Caco-2 (cell line): ENCODE results near the gene NLRP1. TPM values are rescaled to one million over a fixed set of nuclear protein-coding genes. Genes with fewer than 3 reads are reported as not detected.

Experiments used
- BruUV-seq: library from RNA; stranded (reverse); fragments of 400-500 nt; replicated peaks from 2 replicates; lab custom pipeline; 2021; lab: Mats Ljungman, UMichigan
- CTCF ChIA-PET: fragments of 300-600 bp; sonication (Branson Sonifier 250); formaldehyde crosslinking; loops from one replicate; lab custom pipeline; 2022; ENCODE audit warnings: antibody characterized with exemption; lab: Charles Lee
- POLR2A ChIA-PET: fragments of 300-600 bp; sonication (Branson Sonifier 250); formaldehyde crosslinking; loops from one replicate; lab custom pipeline; 2022; ENCODE audit warnings: antibody characterized with exemption; lab: Charles Lee
- DNase-seq, 2 experiments: peaks; one replicate each; pipeline versions ENCODE4 v3.0.0 to v3.0.0-alpha.2; 2020 to 2022
- H3K27me3 ChIP-seq: replicated peaks from 2 replicates; pipeline ENCODE4 v1.6.0; 2011; ENCODE audit warnings: low read length; ENCODE audit not compliant: control insufficient read depth, insufficient read depth
- H3K36me3 ChIP-seq: 2 replicates; pipeline ENCODE4 v1.5.1; 2011; ENCODE audit warnings: low read length; ENCODE audit not compliant: control insufficient read depth, insufficient read depth
- H3K4me1 ChIP-seq: fragments of 250-450 bp; sonication (Bioruptor Pico); 2 replicates; pipeline ENCODE4 v1.5.1; 2020; ENCODE audit warnings: mild to moderate bottlenecking
- H3K4me3 ChIP-seq: 2 replicates; pipeline ENCODE4 v1.5.1; 2011; ENCODE audit warnings: low read depth, mild to moderate bottlenecking, control low read depth, low read length
- H3K9me3 ChIP-seq: fragments of 250-450 bp; sonication (Bioruptor Pico); 2 replicates; pipeline ENCODE4 v1.5.1; 2020; ENCODE audit warnings: mild to moderate bottlenecking, moderate library complexity
- H3K27ac Mint-ChIP-seq: one replicate; pipeline ENCODE4 v1.8.0; 2022; ENCODE audit warnings: mixed read lengths; ENCODE audit not compliant: unreplicated experiment
- H3K27me3 Mint-ChIP-seq: one replicate; pipeline ENCODE4 v1.8.0; 2022; ENCODE audit warnings: mixed read lengths; ENCODE audit not compliant: insufficient read depth, unreplicated experiment
- H3K36me3 Mint-ChIP-seq: one replicate; pipeline ENCODE4 v1.8.0; 2022; ENCODE audit warnings: mild to moderate bottlenecking, mixed read lengths; ENCODE audit not compliant: insufficient read depth, unreplicated experiment
- H3K4me1 Mint-ChIP-seq: one replicate; pipeline ENCODE4 v1.8.0; 2022; ENCODE audit warnings: low read depth, mixed read lengths; ENCODE audit not compliant: unreplicated experiment
- H3K4me3 Mint-ChIP-seq: one replicate; pipeline ENCODE4 v1.8.0; 2022; ENCODE audit warnings: mild to moderate bottlenecking, moderate library complexity, mixed read lengths; ENCODE audit not compliant: unreplicated experiment
- H3K9me3 Mint-ChIP-seq: one replicate; pipeline ENCODE4 v1.8.0; 2022; ENCODE audit warnings: mixed read lengths; ENCODE audit not compliant: unreplicated experiment
- CTCF ChIP-seq, 2 experiments: fragments of 200-600 bp in 1 of 2; IDR thresholded peaks; 1 replicate in 1 of 2; 2 replicates in 1 of 2; pipeline versions ENCODE4 v1.5.1 to v1.8.0; 2011 to 2022; ENCODE audit warnings: antibody characterized with exemption in 1 of 2, control low read depth in 1 of 2, inconsistent platforms in 1 of 2, low read depth in 1 of 2, low read length in 1 of 2, mild to moderate bottlenecking in 1 of 2, moderate library complexity in 1 of 2; ENCODE audit not compliant: insufficient read depth in 1 of 2, severe bottlenecking in 1 of 2, unreplicated experiment in 1 of 2
- intact Hi-C: fragments of 100-400 bp; cut with micrococcal nuclease; formaldehyde crosslinking; loops from one replicate; pipeline ENCODE4 v1.10.0; 2022; ENCODE audit not compliant: unreplicated experiment
- total RNA-seq: library from RNA; stranded (reverse); gene quantifications from 2 replicates; pipeline ENCODE4 v1.2.3, GENCODE V29; 2022

The NLRP1 gene
- total RNA-seq, 1 experiment from 2014 or later, result 0.09 TPM

- no peaks in the 10 kb centered on the region for H3K27me3 Mint-ChIP-seq
- intact Hi-C loops, result loop anchor here (1.0 kb wide), 1 partner anchor 19 kb away; the partner anchor contains the start of genes DERL2 and MIS12
- DNase-seq, result no peak
- no peak for TF ChIP-seq CTCF (IDR thresholded peaks at IDR 0.05; ENCODE audit: insufficient read depth in 1 of 2, low read depth in 1 of 2, low read length in 1 of 2, severe bottlenecking in 1 of 2, unreplicated experiment in 1 of 2)
- H3K4me3 Mint-ChIP-seq, result peak overlapping the region; percentile 91
- Histone ChIP-seq H3K27me3 (no peaks in the 10 kb centered on the region), H3K36me3 (no peaks in the 10 kb centered on the region), H3K4me3 (peak overlapping the region; percentile 76), H3K9me3 (no peaks in the 10 kb centered on the region), H3K4me1 (no peaks in the 10 kb centered on the region)
- peaks cover 14% of the 10 kb centered on the region for H3K4me1 Mint-ChIP-seq
- H3K9me3 Mint-ChIP-seq, result no peaks in the 10 kb centered on the region
- ChIA-PET POLR2A (no interaction called here), CTCF (interaction anchor here (0.6 to 1.4 kb wide), 2 partner anchors 28 to 36 kb away, joined by 4 to 5 read pairs; no protein-coding TSS in a partner anchor)
- no TSS peak for BruUV-seq
- H3K27ac Mint-ChIP-seq, result peak overlapping the region; percentile 46
- H3K36me3 Mint-ChIP-seq, result peaks cover 13% of the 10 kb centered on the region
These were observed 116.9 kb downstream of the NLRP1 start for GRCh38 chr17:5467416-5467815.

GRCh38 chr17:5466295-5466694 lies 118.0 kb downstream of the NLRP1 start:
- H3K36me3 ChIP-seq, result no peaks in the 10 kb centered on the region
- no peaks in the 10 kb centered on the region for H3K27me3 ChIP-seq
- Mint-ChIP-seq H3K9me3 (no peaks in the 10 kb centered on the region), H3K27me3 (no peaks in the 10 kb centered on the region), H3K36me3 (peaks cover 19% of the 10 kb centered on the region), H3K4me3 (peak overlapping the region; percentile 91), H3K4me1 (peaks cover 14% of the 10 kb centered on the region), H3K27ac (no peak overlapping the region)
- POLR2A ChIA-PET, result no interaction called here
- no peaks in the 10 kb centered on the region for H3K9me3 ChIP-seq
- BruUV-seq, result no TSS peak
- intact Hi-C loops, result no loop called here
- no peak for TF ChIP-seq CTCF (IDR thresholded peaks at IDR 0.05; ENCODE audit: insufficient read depth in 1 of 2, low read depth in 1 of 2, low read length in 1 of 2, severe bottlenecking in 1 of 2, unreplicated experiment in 1 of 2)
- DNase-seq, result no peak
- no peak overlapping the region for H3K4me3 ChIP-seq
- CTCF ChIA-PET, result no interaction called here
- no peaks in the 10 kb centered on the region for H3K4me1 ChIP-seq

GRCh38 chr17:5464717-5465507 lies 119.4 kb downstream of the NLRP1 start:
- no peak for DNase-seq
- no peaks in the 10 kb centered on the region for H3K27me3 ChIP-seq
- peaks cover 27% of the 10 kb centered on the region for H3K36me3 Mint-ChIP-seq
- H3K4me1 Mint-ChIP-seq, result peaks cover 14% of the 10 kb centered on the region
- peak overlapping the region; percentile 54 for H3K27ac Mint-ChIP-seq
- intact Hi-C loops, result no loop called here
- H3K9me3 ChIP-seq, result no peaks in the 10 kb centered on the region
- H3K27me3 Mint-ChIP-seq, result no peaks in the 10 kb centered on the region
- ChIA-PET POLR2A (no interaction called here), CTCF (no interaction called here)
- no peak overlapping the region for H3K4me3 ChIP-seq
- TF ChIP-seq CTCF (IDR thresholded peaks at IDR 0.05; ENCODE audit: insufficient read depth in 1 of 2, low read depth in 1 of 2, low read length in 1 of 2, severe bottlenecking in 1 of 2, unreplicated experiment in 1 of 2), result no peak
- H3K36me3 ChIP-seq, result no peaks in the 10 kb centered on the region
- BruUV-seq, result no TSS peak
- H3K4me3 Mint-ChIP-seq, result no peak overlapping the region
- H3K4me1 ChIP-seq, result no peaks in the 10 kb centered on the region
- no peaks in the 10 kb centered on the region for H3K9me3 Mint-ChIP-seq

Other genes with a start within 250 kb of the NLRP1 start
- 52.3 and 56.6 TPM in 2 replicates for gene NUP88, start 164.8 kb downstream of the NLRP1 start, total RNA-seq
- 30.5 and 36.5 TPM in 2 replicates for gene RPAIN, start 164.3 kb downstream of the NLRP1 start, total RNA-seq
- gene C1QBP, start 145.4 kb downstream of the NLRP1 start, total RNA-seq, result 129 and 149 TPM in 2 replicates
- gene DHX33, start 115.5 kb downstream of the NLRP1 start, total RNA-seq, result 15.5 and 17.1 TPM in 2 replicates
- 34.1 and 34.9 TPM in 2 replicates for gene DERL2, start 98.3 kb downstream of the NLRP1 start, total RNA-seq
- 11.7 and 13.9 TPM in 2 replicates for gene MIS12, start 97.9 kb downstream of the NLRP1 start, total RNA-seq